GM18951 (cell line): ENCODE data around the gene HOXD12.

Experiments
- POLR2A ChIP-seq: IDR thresholded peaks from 4 replicates; pipeline ENCODE4 v1.6.1; 2011; ENCODE audit warnings: mild to moderate bottlenecking; ENCODE audit not compliant: insufficient read length, insufficient read depth; ENCODE audit errors: extremely low read depth
- in situ Hi-C: fragments of 300-500 bp; cut with MboI; formaldehyde crosslinking; loops from one replicate; pipeline ENCODE4 v1.12.0; 2022; ENCODE audit warnings: low sequenced_read_pairs, mixed read lengths, inconsistent platforms; ENCODE audit not compliant: unreplicated experiment

The HOXD12 gene

GRCh38 chr2:176101216-176101830 lies 1.7 kb downstream of the HOXD12 start:
- TF ChIP-seq POLR2A: no peak
- in situ Hi-C loops: no loop called here

- TF ChIP-seq POLR2A: no peak
- in situ Hi-C loops: no loop called here
Measured at GRCh38 chr2:176101842-176102241, 2.2 kb downstream of the HOXD12 start.

- in situ Hi-C loops: no loop called here
- no peak for TF ChIP-seq POLR2A
Measured at GRCh38 chr2:176102309-176102866, 2.8 kb downstream of the HOXD12 start.

- in situ Hi-C loops: no loop called here
- no peak for TF ChIP-seq POLR2A
Measured at GRCh38 chr2:176103194-176103593, 3.6 kb downstream of the HOXD12 start.

GRCh38 chr2:176103742-176104315 lies 4.2 kb downstream of the HOXD12 start:
- no peak for TF ChIP-seq POLR2A
- in situ Hi-C loops: no loop called here

GRCh38 chr2:176104316-176105077 lies 4.9 kb downstream of the HOXD12 start:
- in situ Hi-C loops: no loop called here
- TF ChIP-seq POLR2A: no peak

GRCh38 chr2:176105078-176105729 lies 5.6 kb downstream of the HOXD12 start:
- TF ChIP-seq POLR2A: no peak
- in situ Hi-C loops: no loop called here

GRCh38 chr2:176105730-176106580 lies 6.4 kb downstream of the HOXD12 start:
- in situ Hi-C loops: no loop called here
- TF ChIP-seq POLR2A: no peak

- in situ Hi-C loops: no loop called here
- no peak for TF ChIP-seq POLR2A
Measured at GRCh38 chr2:176106581-176107539, 7.3 kb downstream of the HOXD12 start, which contains the start of gene HOXD11. Gene HOXD11, plus strand, starts transcription at chr2:176107280. Its CDS starts 76 bp downstream, at chr2:176107356.

- in situ Hi-C loops: no loop called here
- no peak for TF ChIP-seq POLR2A
Measured at GRCh38 chr2:176107731-176108181, 8.2 kb downstream of the HOXD12 start.

GRCh38 chr2:176109192-176109901 lies 9.8 kb downstream of the HOXD12 start:
- TF ChIP-seq POLR2A: no peak
- in situ Hi-C loops: no loop called here
